A549 (cell line): ENCODE results near the gene LRRC7. TPM values are rescaled to one million over a fixed set of nuclear protein-coding genes. Genes with fewer than 3 reads are reported as not detected.

ENCODE experiments used
- ATAC-seq, 2 experiments: fragments of 200-7000 bp in 1 of 2; fragments of >200 bp in 1 of 2; cut with Nextera tagmentation in 1 of 2; cut with Tn5 transposase in 1 of 2; 3 replicates each; pipeline versions ENCODE4 v1.8.0 to v1.9.1; 2018 to 2020; ENCODE audit warnings: mild to moderate bottlenecking in 1 of 2, moderate library complexity in 1 of 2
- CTCF ChIA-PET: fragments of 300-600 bp; sonication (Branson Sonifier 250); formaldehyde crosslinking; extraction: SDS; loops from one replicate; lab custom pipeline; 2021; ENCODE audit warnings: antibody characterized with exemption, inconsistent platforms; lab: Yijun Ruan, JAX
- POLR2A ChIA-PET: fragments of 350-600 bp; formaldehyde crosslinking; extraction: SDS; loops from one replicate; lab custom pipeline; 2021; ENCODE audit warnings: antibody characterized with exemption, inconsistent platforms; lab: Yijun Ruan, JAX
- DNase-seq, 2 experiments: peaks; one replicate each; pipeline versions ENCODE4 v3.0.0 to v3.0.0-alpha.2; 2011 to 2016; ENCODE audit warnings: low read depth in 1 of 2, low spot score in 1 of 2
- FAIRE-seq: peaks from 2 replicates; lab custom pipeline; 2011; peaks lifted over from hg19 to GRCh38; lab: Jason Lieb, UNC
- H3K27ac ChIP-seq, 2 experiments: fragments of >200 bp; sonication (Bioruptor Twin); formaldehyde crosslinking; 3 replicates each; pipeline ENCODE4 v1.5.1; 2016 to 2017
- H3K4me1 ChIP-seq: fragments of >200 bp; sonication (Bioruptor Twin); formaldehyde crosslinking; 3 replicates; pipeline ENCODE4 v1.6.1; 2016
- H3K4me2 ChIP-seq: fragments of >200 bp; sonication (Bioruptor Twin); formaldehyde crosslinking; 3 replicates; pipeline ENCODE4 v1.6.1; 2016
- H3K4me3 ChIP-seq: fragments of >200 bp; sonication (Bioruptor Twin); formaldehyde crosslinking; 3 replicates; pipeline ENCODE4 v1.5.1; 2016
- H3K9me3 ChIP-seq: fragments of >200 bp; sonication (Bioruptor Twin); formaldehyde crosslinking; 3 replicates; pipeline ENCODE4 v1.6.1; 2016
- ATOH8 ChIP-seq: fragments of 250-450 bp; sonication (Bioruptor Pico); IDR thresholded peaks from 2 replicates; pipeline ENCODE4 v1.5.0; 2020; ENCODE audit warnings: low read depth, mild to moderate bottlenecking, moderate library complexity
- BCL3 ChIP-seq: fragments of >200 bp; sonication (Bioruptor Twin); formaldehyde crosslinking; IDR thresholded peaks from 3 replicates; pipeline ENCODE4 v1.6.1; 2016
- BHLHE40 ChIP-seq: IDR thresholded peaks from 2 replicates; pipeline ENCODE4 v1.6.1; 2012; ENCODE audit warnings: low read depth, low read length, inconsistent platforms
- CBX2 ChIP-seq: fragments of 200-600 bp; sonication (generic); IDR thresholded peaks from 2 replicates; pipeline ENCODE4 v1.6.1; 2016; ENCODE audit warnings: low read depth, mild to moderate bottlenecking, borderline replicate concordance
- CEBPB ChIP-seq, 2 experiments: fragments of >200 bp in 1 of 2; sonication (Bioruptor Twin) in 1 of 2; formaldehyde crosslinking in 1 of 2; IDR thresholded peaks; 2 replicates each; pipeline ENCODE4 v1.6.1; 2012 to 2016
- CHD2 ChIP-seq: fragments of 150-350 bp; IDR thresholded peaks from 2 replicates; pipeline ENCODE4 v1.6.1; 2014; ENCODE audit warnings: low read length; ENCODE audit not compliant: partially characterized antibody
- CHD4 ChIP-seq: fragments of 200-600 bp; sonication (generic); IDR thresholded peaks from 2 replicates; pipeline ENCODE4 v1.6.1; 2016; ENCODE audit warnings: antibody characterized with exemption, mild to moderate bottlenecking, borderline replicate concordance
- EP300 ChIP-seq, 2 experiments: fragments of >200 bp; sonication (Bioruptor Twin); formaldehyde crosslinking; IDR thresholded peaks; 2 replicates in 1 of 2; 3 replicates in 1 of 2; pipeline ENCODE4 v1.6.1; 2016 to 2017
- ESRRA ChIP-seq: fragments of 150-350 bp; IDR thresholded peaks from 2 replicates; pipeline ENCODE4 v1.6.1; 2014; ENCODE audit warnings: mild to moderate bottlenecking, low read length, borderline replicate concordance
- FOXS1 ChIP-seq: fragments of 250-450 bp; sonication (Bioruptor Pico); IDR thresholded peaks from 2 replicates; pipeline ENCODE4 v1.5.0; 2020; ENCODE audit warnings: mild to moderate bottlenecking, moderate library complexity
- HES2 ChIP-seq: fragments of >200 bp; sonication (Bioruptor Twin); formaldehyde crosslinking; IDR thresholded peaks from 2 replicates; pipeline ENCODE4 v1.6.1; 2016
- HEYL ChIP-seq: fragments of 250-450 bp; sonication (Bioruptor Pico); IDR thresholded peaks from 2 replicates; pipeline ENCODE4 v1.8.0; 2021; ENCODE audit warnings: mild to moderate bottlenecking, moderate library complexity
- POLR2AphosphoS2 ChIP-seq: conservative IDR thresholded peaks from 2 replicates; pipeline ENCODE4 v1.6.1; 2012; ENCODE audit warnings: low read length, improper control_type of control experiment, inconsistent platforms
- RAD21 ChIP-seq, 2 experiments: fragments of >200 bp in 1 of 2; sonication (Bioruptor Twin) in 1 of 2; formaldehyde crosslinking in 1 of 2; IDR thresholded peaks in 1 of 2; conservative IDR thresholded peaks in 1 of 2; 2 replicates in 1 of 2; 3 replicates in 1 of 2; pipeline ENCODE4 v1.6.1; 2012 to 2018; ENCODE audit warnings: inconsistent platforms in 1 of 2
- RCOR1 ChIP-seq: fragments of 150-350 bp; IDR thresholded peaks from 2 replicates; pipeline ENCODE4 v1.6.1; 2014; ENCODE audit warnings: antibody characterized with exemption, low read length, low read depth
- REST ChIP-seq: fragments of 200-600 bp; sonication (generic); IDR thresholded peaks from 2 replicates; pipeline ENCODE4 v1.6.1; 2016; ENCODE audit warnings: antibody characterized with exemption, mild to moderate bottlenecking, moderate library complexity
- TP53 ChIP-seq: fragments of 250-450 bp; sonication (Bioruptor Pico); IDR thresholded peaks from 2 replicates; pipeline ENCODE4 v1.5.0; 2021; ENCODE audit warnings: mild to moderate bottlenecking, moderate library complexity
- WGBS: methylation state at CpG from one replicate; pipeline ENCODE4 v1.1.6; 2017; ENCODE audit errors: missing lambda C conversion rate; 5-methylcytosine and 5-hydroxymethylcytosine counted together
- polyA plus RNA-seq, 4 experiments: library from polyadenylated mRNA; depleted of rRNA in 3 of 4; stranded (reverse); fragments of >200 nt; fragmentation: RNase III in 1 of 4; extraction: RNeasy Plus Mini Kit Qiagen cat#74134 plus additional on column Dnase treatment in 1 of 4; gene quantifications; 2 replicates in 3 of 4; 3 replicates in 1 of 4; pipeline ENCODE4 v1.2.3, GENCODE V29; 2011 to 2017
- TF ChIP-seq, protein P1 (sequence below): IDR thresholded peaks from 2 replicates; pipeline ENCODE4 v1.6.1; 2012; ENCODE audit warnings: low read depth, borderline replicate concordance
- TF ChIP-seq, protein P2 (sequence below): fragments of >200 bp; sonication (Bioruptor Twin); formaldehyde crosslinking; IDR thresholded peaks from 3 replicates; pipeline ENCODE4 v1.5.1; 2016
- TF ChIP-seq, protein P3 (sequence below): fragments of 450-650 bp; IDR thresholded peaks from 2 replicates; pipeline ENCODE4 v1.6.1; 2014; ENCODE audit warnings: antibody characterized with exemption

Gene LRRC7
- polyA plus RNA-seq, 2 of the 4 experiments (the other 2 are of a cell fraction): not detected

GRCh38 chr1:69976896-69977295 is 409.2 kb downstream of the LRRC7 start (continued):
- TF ChIP-seq CHD4: no peak
- TF ChIP-seq ATOH8 (CRISPR knock-in tag): no peak
- no peak for TF ChIP-seq RCOR1
- no peak for TF ChIP-seq EP300 (IDR thresholded peaks at IDR 0.05)
- TF ChIP-seq HES2: no peak
- no peak for TF ChIP-seq RAD21 (conservative IDR thresholded peaks at IDR 0.05 in 1 of 2, IDR thresholded peaks at IDR 0.05 in 1 of 2)
- TF ChIP-seq, protein P1, sequence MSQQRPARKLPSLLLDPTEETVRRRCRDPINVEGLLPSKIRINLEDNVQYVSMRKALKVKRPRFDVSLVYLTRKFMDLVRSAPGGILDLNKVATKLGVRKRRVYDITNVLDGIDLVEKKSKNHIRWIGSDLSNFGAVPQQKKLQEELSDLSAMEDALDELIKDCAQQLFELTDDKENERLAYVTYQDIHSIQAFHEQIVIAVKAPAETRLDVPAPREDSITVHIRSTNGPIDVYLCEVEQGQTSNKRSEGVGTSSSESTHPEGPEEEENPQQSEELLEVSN: no peak
- TF ChIP-seq HEYL (CRISPR knock-in tag): no peak
- TF ChIP-seq POLR2AphosphoS2: no peak

DNA sequence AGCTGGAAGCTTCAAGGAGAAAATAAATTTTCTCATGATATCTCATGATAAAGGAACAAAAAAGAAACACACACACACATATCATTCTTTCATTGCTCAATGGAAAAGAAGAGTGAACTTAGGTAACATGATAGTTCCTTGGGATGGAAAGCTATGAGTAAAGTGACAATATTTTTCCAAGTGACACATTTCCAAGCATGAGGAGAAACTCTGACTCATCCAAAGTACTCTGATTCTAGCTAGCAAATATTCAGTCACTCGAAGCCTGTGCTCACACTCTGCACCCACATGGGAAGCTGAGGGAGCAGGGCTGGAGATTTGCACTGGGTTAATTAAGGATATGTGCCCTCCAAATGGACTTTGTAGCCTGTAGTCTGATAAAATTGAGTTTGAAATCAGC is 415.3 kb downstream of the LRRC7 start:
- ChIA-PET POLR2A (no interaction called here), CTCF (no interaction called here)
- FAIRE-seq: no peak
- whole genome bisulfite sequencing: 7% methylated on average over 1 of the region's 1 CpG
- Histone ChIP-seq H3K9me3 (no peaks in the 10 kb centered on the region), H3K4me3 (no peak overlapping the region), H3K4me1 (no peaks in the 10 kb centered on the region), H3K27ac (no peak overlapping the region), H3K4me2 (no peak overlapping the region)
- TF ChIP-seq TP53 (CRISPR knock-in tag) (no peak), BHLHE40 (no peak), CBX2 (no peak), BCL3 (no peak), REST (no peak), ATOH8 (CRISPR knock-in tag) (no peak), FOXS1 (CRISPR knock-in tag) (no peak), ESRRA (no peak), CHD2 (no peak), CEBPB (IDR thresholded peaks at IDR 0.05) (no peak)
- TF ChIP-seq, protein P2, sequence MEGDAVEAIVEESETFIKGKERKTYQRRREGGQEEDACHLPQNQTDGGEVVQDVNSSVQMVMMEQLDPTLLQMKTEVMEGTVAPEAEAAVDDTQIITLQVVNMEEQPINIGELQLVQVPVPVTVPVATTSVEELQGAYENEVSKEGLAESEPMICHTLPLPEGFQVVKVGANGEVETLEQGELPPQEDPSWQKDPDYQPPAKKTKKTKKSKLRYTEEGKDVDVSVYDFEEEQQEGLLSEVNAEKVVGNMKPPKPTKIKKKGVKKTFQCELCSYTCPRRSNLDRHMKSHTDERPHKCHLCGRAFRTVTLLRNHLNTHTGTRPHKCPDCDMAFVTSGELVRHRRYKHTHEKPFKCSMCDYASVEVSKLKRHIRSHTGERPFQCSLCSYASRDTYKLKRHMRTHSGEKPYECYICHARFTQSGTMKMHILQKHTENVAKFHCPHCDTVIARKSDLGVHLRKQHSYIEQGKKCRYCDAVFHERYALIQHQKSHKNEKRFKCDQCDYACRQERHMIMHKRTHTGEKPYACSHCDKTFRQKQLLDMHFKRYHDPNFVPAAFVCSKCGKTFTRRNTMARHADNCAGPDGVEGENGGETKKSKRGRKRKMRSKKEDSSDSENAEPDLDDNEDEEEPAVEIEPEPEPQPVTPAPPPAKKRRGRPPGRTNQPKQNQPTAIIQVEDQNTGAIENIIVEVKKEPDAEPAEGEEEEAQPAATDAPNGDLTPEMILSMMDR: no peak
- TF ChIP-seq, protein P3, sequence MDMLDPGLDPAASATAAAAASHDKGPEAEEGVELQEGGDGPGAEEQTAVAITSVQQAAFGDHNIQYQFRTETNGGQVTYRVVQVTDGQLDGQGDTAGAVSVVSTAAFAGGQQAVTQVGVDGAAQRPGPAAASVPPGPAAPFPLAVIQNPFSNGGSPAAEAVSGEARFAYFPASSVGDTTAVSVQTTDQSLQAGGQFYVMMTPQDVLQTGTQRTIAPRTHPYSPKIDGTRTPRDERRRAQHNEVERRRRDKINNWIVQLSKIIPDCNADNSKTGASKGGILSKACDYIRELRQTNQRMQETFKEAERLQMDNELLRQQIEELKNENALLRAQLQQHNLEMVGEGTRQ: no peak
- no peak for ATAC-seq
- no peak for DNase-seq
